Vagina (tissue), 2 donors: ENCODE results near the gene WDR89.

Source experiments
- POLR2A ChIP-seq, 2 donors: fragments of 450-650 bp; IDR thresholded peaks; one replicate each; pipeline ENCODE4 v1.6.1; 2017; ENCODE audit warnings: antibody characterized with exemption in 2 of 2, mild to moderate bottlenecking in 2 of 2, moderate library complexity in 2 of 2
- TF ChIP-seq, protein P1 (sequence below), 3 experiments: fragments of 450-650 bp in 2 of 3; fragments of 200-600 bp in 1 of 3; sonication (generic) in 1 of 3; IDR thresholded peaks; one replicate each; pipeline ENCODE4 v1.5.1; 2017 to 2019; ENCODE audit warnings: antibody characterized with exemption in 3 of 3, mild to moderate bottlenecking in 2 of 3, moderate library complexity in 2 of 3

DNA sequence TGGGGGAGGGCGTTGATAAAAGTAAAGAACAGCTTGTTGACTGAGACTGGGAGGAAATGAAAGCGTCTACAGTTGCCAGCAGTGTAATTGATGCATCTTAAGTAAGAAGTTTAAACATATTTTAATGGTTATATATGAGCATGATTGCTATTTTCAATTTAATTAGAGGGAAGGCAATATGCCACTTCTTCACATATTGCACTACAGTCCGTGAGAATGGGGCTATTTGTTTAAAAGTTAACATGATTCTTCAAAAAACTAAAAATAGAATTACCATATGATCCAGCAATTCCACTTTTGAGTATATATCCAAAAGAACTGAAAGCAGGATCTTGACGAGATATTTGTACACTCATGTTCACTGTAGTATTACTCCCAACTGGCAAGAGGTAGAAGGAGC, 60.2 kb downstream of the WDR89 start:
- TF ChIP-seq, protein P1, sequence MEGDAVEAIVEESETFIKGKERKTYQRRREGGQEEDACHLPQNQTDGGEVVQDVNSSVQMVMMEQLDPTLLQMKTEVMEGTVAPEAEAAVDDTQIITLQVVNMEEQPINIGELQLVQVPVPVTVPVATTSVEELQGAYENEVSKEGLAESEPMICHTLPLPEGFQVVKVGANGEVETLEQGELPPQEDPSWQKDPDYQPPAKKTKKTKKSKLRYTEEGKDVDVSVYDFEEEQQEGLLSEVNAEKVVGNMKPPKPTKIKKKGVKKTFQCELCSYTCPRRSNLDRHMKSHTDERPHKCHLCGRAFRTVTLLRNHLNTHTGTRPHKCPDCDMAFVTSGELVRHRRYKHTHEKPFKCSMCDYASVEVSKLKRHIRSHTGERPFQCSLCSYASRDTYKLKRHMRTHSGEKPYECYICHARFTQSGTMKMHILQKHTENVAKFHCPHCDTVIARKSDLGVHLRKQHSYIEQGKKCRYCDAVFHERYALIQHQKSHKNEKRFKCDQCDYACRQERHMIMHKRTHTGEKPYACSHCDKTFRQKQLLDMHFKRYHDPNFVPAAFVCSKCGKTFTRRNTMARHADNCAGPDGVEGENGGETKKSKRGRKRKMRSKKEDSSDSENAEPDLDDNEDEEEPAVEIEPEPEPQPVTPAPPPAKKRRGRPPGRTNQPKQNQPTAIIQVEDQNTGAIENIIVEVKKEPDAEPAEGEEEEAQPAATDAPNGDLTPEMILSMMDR (IDR thresholded peaks at IDR 0.05), result no peak
- no peak for TF ChIP-seq POLR2A (IDR thresholded peaks at IDR 0.05)
